GM15510 (cell line): ENCODE results near the gene UBQLN4.

Experiments
- POLR2A ChIP-seq: IDR thresholded peaks from 3 replicates; pipeline ENCODE4 v1.6.1; 2011; ENCODE audit warnings: borderline replicate concordance; ENCODE audit not compliant: insufficient read length; ENCODE audit errors: extremely low read depth

The UBQLN4 gene

GRCh38 chr1:156012051-156012817, 41.4 kb downstream of the UBQLN4 start:
- no peak for TF ChIP-seq POLR2A

- no peak for TF ChIP-seq POLR2A
Observed at GRCh38 chr1:156009404-156009803, 44.2 kb downstream of the UBQLN4 start.

- TF ChIP-seq POLR2A: no peak
Observed at GRCh38 chr1:156006666-156007376, 46.8 kb downstream of the UBQLN4 start.

- no peak for TF ChIP-seq POLR2A
Observed at GRCh38 chr1:156004843-156005584, 48.6 kb downstream of the UBQLN4 start.

- TF ChIP-seq POLR2A: no peak
Observed at GRCh38 chr1:156003923-156004188, 49.7 kb downstream of the UBQLN4 start.

- TF ChIP-seq POLR2A: no peak
Observed at GRCh38 chr1:156002188-156002911, 51.2 kb downstream of the UBQLN4 start.

- no peak for TF ChIP-seq POLR2A
Observed at GRCh38 chr1:156001662-156002171, 51.9 kb downstream of the UBQLN4 start.

- no peak for TF ChIP-seq POLR2A
Observed at GRCh38 chr1:156001021-156001661, 52.5 kb downstream of the UBQLN4 start.

GRCh38 chr1:155999964-156000363, 53.6 kb downstream of the UBQLN4 start:
- no peak for TF ChIP-seq POLR2A

- no peak for TF ChIP-seq POLR2A
Observed at GRCh38 chr1:155996166-155996565, 57.4 kb downstream of the UBQLN4 start.

- no peak for TF ChIP-seq POLR2A
Observed at GRCh38 chr1:155993595-155993994, 60.0 kb downstream of the UBQLN4 start.

- no peak for TF ChIP-seq POLR2A
Observed at GRCh38 chr1:155990005-155990739, 63.4 kb downstream of the UBQLN4 start.

GRCh38 chr1:155989242-155990004, 64.2 kb downstream of the UBQLN4 start:
- no peak for TF ChIP-seq POLR2A
